HAP-1 (cell line): Measurements from ENCODE around the gene MICAL3.

ENCODE experiments used
- DNase-seq, 2 experiments: peaks; one replicate each; pipeline ENCODE4 v3.0.0-alpha.2; 2016 to 2020; ENCODE audit warnings: low spot score in 2 of 2
- H3K27me3 ChIP-seq: fragments of 250-450 bp; sonication (Bioruptor Pico); 2 replicates; pipeline ENCODE4 v1.5.1; 2020; ENCODE audit warnings: low read depth, mild to moderate bottlenecking, moderate library complexity
- H3K36me3 ChIP-seq: fragments of 250-450 bp; sonication (Bioruptor Pico); replicated peaks from 2 replicates; pipeline ENCODE4 v1.5.1; 2020; ENCODE audit warnings: mild to moderate bottlenecking
- H3K4me1 ChIP-seq: fragments of 250-450 bp; sonication (Bioruptor Pico); 2 replicates; pipeline ENCODE4 v1.5.1; 2020; ENCODE audit warnings: mild to moderate bottlenecking
- H3K4me3 ChIP-seq: fragments of 250-450 bp; sonication (Bioruptor Pico); 2 replicates; pipeline ENCODE4 v1.5.1; 2020; ENCODE audit warnings: mild to moderate bottlenecking, moderate library complexity
- H3K9me3 ChIP-seq: fragments of 250-450 bp; sonication (Bioruptor Pico); 2 replicates; pipeline ENCODE4 v1.5.1; 2020; ENCODE audit warnings: mild to moderate bottlenecking, moderate library complexity
- in situ Hi-C: fragments of 300-500 bp; cut with MboI; formaldehyde crosslinking; loops from 3 replicates; pipeline ENCODE4 v1.14.3; 2020; ENCODE audit warnings: low sequenced_read_pairs, inconsistent platforms, mixed read lengths

The MICAL3 gene

GRCh38 chr22:17781319-17782031 is 242.9 kb downstream of the MICAL3 start:
- Histone ChIP-seq H3K36me3 (no peaks in the 10 kb centered on the region), H3K4me1 (peaks cover 2% of the 10 kb centered on the region), H3K4me3 (no peak overlapping the region), H3K9me3 (no peaks in the 10 kb centered on the region), H3K27me3 (no peaks in the 10 kb centered on the region)
- DNase-seq = no peak
- in situ Hi-C loops = no loop called here

GRCh38 chr22:17780741-17781318 is 243.5 kb downstream of the MICAL3 start:
- no peaks in the 10 kb centered on the region for H3K36me3 ChIP-seq
- DNase-seq = no peak
- H3K27me3 ChIP-seq = no peaks in the 10 kb centered on the region
- in situ Hi-C loops = no loop called here
- no peaks in the 10 kb centered on the region for H3K4me1 ChIP-seq
- H3K9me3 ChIP-seq = no peaks in the 10 kb centered on the region
- no peak overlapping the region for H3K4me3 ChIP-seq

GRCh38 chr22:17780116-17780740 is 244.1 kb downstream of the MICAL3 start:
- no peaks in the 10 kb centered on the region for H3K27me3 ChIP-seq
- no peak overlapping the region for H3K4me3 ChIP-seq
- H3K36me3 ChIP-seq = no peaks in the 10 kb centered on the region
- in situ Hi-C loops = no loop called here
- H3K9me3 ChIP-seq = no peaks in the 10 kb centered on the region
- H3K4me1 ChIP-seq = no peaks in the 10 kb centered on the region
- no peak for DNase-seq

GRCh38 chr22:17779286-17780115 is 244.9 kb downstream of the MICAL3 start:
- Histone ChIP-seq H3K27me3 (no peaks in the 10 kb centered on the region), H3K4me3 (no peak overlapping the region), H3K36me3 (no peaks in the 10 kb centered on the region), H3K9me3 (no peaks in the 10 kb centered on the region), H3K4me1 (no peaks in the 10 kb centered on the region)
- DNase-seq = no peak
- in situ Hi-C loops = no loop called here

GRCh38 chr22:17778412-17778976 is 245.9 kb downstream of the MICAL3 start:
- peaks cover under 1% of the 10 kb centered on the region for H3K4me1 ChIP-seq
- no peak overlapping the region for H3K4me3 ChIP-seq
- no peaks in the 10 kb centered on the region for H3K36me3 ChIP-seq
- H3K9me3 ChIP-seq = no peaks in the 10 kb centered on the region
- DNase-seq = no peak
- H3K27me3 ChIP-seq = no peaks in the 10 kb centered on the region
- in situ Hi-C loops = no loop called here

GRCh38 chr22:17777717-17778044 is 246.7 kb downstream of the MICAL3 start:
- Histone ChIP-seq H3K27me3 (no peaks in the 10 kb centered on the region), H3K4me3 (no peak overlapping the region), H3K36me3 (no peaks in the 10 kb centered on the region), H3K9me3 (no peaks in the 10 kb centered on the region), H3K4me1 (peaks cover 5% of the 10 kb centered on the region)
- in situ Hi-C loops = no loop called here
- DNase-seq = no peak

GRCh38 chr22:17777005-17777716 is 247.2 kb downstream of the MICAL3 start:
- in situ Hi-C loops = no loop called here
- H3K36me3 ChIP-seq = no peaks in the 10 kb centered on the region
- H3K27me3 ChIP-seq = no peaks in the 10 kb centered on the region
- H3K4me1 ChIP-seq = peaks cover 5% of the 10 kb centered on the region
- H3K9me3 ChIP-seq = no peaks in the 10 kb centered on the region
- H3K4me3 ChIP-seq = no peak overlapping the region
- no peak for DNase-seq

GRCh38 chr22:17775781-17776465 is 248.4 kb downstream of the MICAL3 start:
- Histone ChIP-seq H3K36me3 (no peaks in the 10 kb centered on the region), H3K27me3 (no peaks in the 10 kb centered on the region), H3K4me1 (peaks cover 5% of the 10 kb centered on the region), H3K9me3 (no peaks in the 10 kb centered on the region), H3K4me3 (no peak overlapping the region)
- in situ Hi-C loops = no loop called here
- no peak for DNase-seq

GRCh38 chr22:17774926-17775685 is 249.3 kb downstream of the MICAL3 start:
- no peaks in the 10 kb centered on the region for H3K36me3 ChIP-seq
- H3K4me3 ChIP-seq = peak overlapping the region; percentile 39
- in situ Hi-C loops = no loop called here
- H3K27me3 ChIP-seq = no peaks in the 10 kb centered on the region
- H3K9me3 ChIP-seq = no peaks in the 10 kb centered on the region
- peaks cover 5% of the 10 kb centered on the region for H3K4me1 ChIP-seq
- no peak for DNase-seq

GRCh38 chr22:17774206-17774925 is 250.0 kb downstream of the MICAL3 start, which contains the start of gene BID:
TSS of gene BID (minus strand) at chr22:17774469. CDS start at chr22:17750116, 24,353 bp downstream.
- Histone ChIP-seq H3K36me3 (no peaks in the 10 kb centered on the region), H3K4me3 (peak within 1 kb of the TSS; percentile 39), H3K9me3 (no peaks in the 10 kb centered on the region), H3K27me3 (no peaks in the 10 kb centered on the region), H3K4me1 (peaks cover 5% of the 10 kb centered on the region)
- in situ Hi-C loops = no loop called here
- DNase-seq = peak in 1 of 2 experiments; percentile 45

- peaks cover 5% of the 10 kb centered on the region for H3K4me1 ChIP-seq
- DNase-seq = peak; percentile 61 to 84
- H3K36me3 ChIP-seq = no peaks in the 10 kb centered on the region
- peak overlapping the region; percentile 39 for H3K4me3 ChIP-seq
- no peaks in the 10 kb centered on the region for H3K9me3 ChIP-seq
- no peaks in the 10 kb centered on the region for H3K27me3 ChIP-seq
- in situ Hi-C loops = no loop called here
Measured at GRCh38 chr22:17773606-17774205, 250.7 kb downstream of the MICAL3 start.
